H9 (cell line): ENCODE data around the gene SECTM1. TPM values are rescaled to one million over a fixed set of nuclear protein-coding genes. Genes with fewer than 3 reads are reported as not detected.

Experiments
- DNase-seq: peaks from one replicate; pipeline ENCODE4 v3.0.0-alpha.2; 2017
- H2AFZ ChIP-seq: one replicate; pipeline ENCODE4 v1.6.1; 2013; ENCODE audit warnings: mild to moderate bottlenecking, low read length, control low read depth, moderate library complexity
- H2AK5ac ChIP-seq: 2 replicates; pipeline ENCODE4 v1.6.1; 2013; ENCODE audit warnings: low read length, control low read depth, mixed read lengths; ENCODE audit not compliant: insufficient read length
- H2BK120ac ChIP-seq: one replicate; pipeline ENCODE4 v1.6.1; 2013; ENCODE audit warnings: low read depth, mild to moderate bottlenecking, low read length, control low read depth, inconsistent platforms; ENCODE audit not compliant: poor library complexity, severe bottlenecking
- H2BK12ac ChIP-seq: 2 replicates; pipeline ENCODE4 v1.6.1; 2013; ENCODE audit warnings: low read length, control low read depth, mixed read lengths, low read depth; ENCODE audit not compliant: insufficient read length
- H2BK15ac ChIP-seq: 2 replicates; pipeline ENCODE4 v1.6.1; 2013; ENCODE audit warnings: low read depth, low read length, control low read depth
- H2BK20ac ChIP-seq: one replicate; pipeline ENCODE4 v1.6.1; 2013; ENCODE audit warnings: low read depth, mild to moderate bottlenecking, low read length, control low read depth, inconsistent platforms; ENCODE audit not compliant: poor library complexity, severe bottlenecking
- H2BK5ac ChIP-seq: 2 replicates; pipeline ENCODE4 v1.6.1; 2013; ENCODE audit warnings: low read length, control low read depth, mixed read lengths; ENCODE audit not compliant: insufficient read length
- H3K14ac ChIP-seq: 2 replicates; pipeline ENCODE4 v1.6.1; 2013; ENCODE audit warnings: low read length, control low read depth; ENCODE audit not compliant: insufficient read depth
- H3K18ac ChIP-seq: 2 replicates; pipeline ENCODE4 v1.6.1; 2013; ENCODE audit warnings: low read depth, mild to moderate bottlenecking, mixed read lengths, low read length, control low read depth; ENCODE audit not compliant: insufficient read length
- H3K23ac ChIP-seq: 2 replicates; pipeline ENCODE4 v1.6.1; 2013; ENCODE audit warnings: low read length, control low read depth, mixed read lengths, low read depth; ENCODE audit not compliant: insufficient read length
- H3K23me2 ChIP-seq: 2 replicates; pipeline ENCODE4 v1.6.1; 2013; ENCODE audit warnings: low read depth, mild to moderate bottlenecking, mixed read lengths, low read length, control low read depth; ENCODE audit not compliant: insufficient read length, poor library complexity, severe bottlenecking
- H3K27ac ChIP-seq: 2 replicates; pipeline ENCODE4 v1.5.1; 2013; ENCODE audit warnings: low read length, control low read depth, mixed read lengths, low read depth; ENCODE audit not compliant: insufficient read length
- H3K27me3 ChIP-seq: 2 replicates; pipeline ENCODE4 v1.6.1; 2013; ENCODE audit warnings: low read length, control low read depth, inconsistent platforms; ENCODE audit not compliant: insufficient read depth
- H3K4ac ChIP-seq: 2 replicates; pipeline ENCODE4 v1.6.1; 2013; ENCODE audit warnings: low read depth, mild to moderate bottlenecking, control low read depth, inconsistent platforms, low read length, moderate library complexity
- H3K4me1 ChIP-seq: 2 replicates; pipeline ENCODE4 v1.6.1; 2013; ENCODE audit warnings: low read length, control low read depth, inconsistent platforms; ENCODE audit not compliant: insufficient read depth
- H3K4me2 ChIP-seq: 2 replicates; pipeline ENCODE4 v1.6.1; 2013; ENCODE audit warnings: low read length, control low read depth, mixed read lengths; ENCODE audit not compliant: insufficient read length, insufficient read depth
- H3K56ac ChIP-seq: 2 replicates; pipeline ENCODE4 v1.6.1; 2013; ENCODE audit warnings: low read depth, mild to moderate bottlenecking, mixed read lengths, low read length, control low read depth; ENCODE audit not compliant: insufficient read length
- H3K79me1 ChIP-seq: 2 replicates; pipeline ENCODE4 v1.6.1; 2013; ENCODE audit warnings: low read depth, mild to moderate bottlenecking, moderate library complexity, low read length, control low read depth, inconsistent platforms; ENCODE audit not compliant: insufficient read depth, poor library complexity, severe bottlenecking
- H3K79me2 ChIP-seq: 2 replicates; pipeline ENCODE4 v1.6.1; 2013; ENCODE audit warnings: low read length, control low read depth, inconsistent platforms; ENCODE audit not compliant: insufficient read depth
- H3K9ac ChIP-seq: 2 replicates; pipeline ENCODE4 v1.6.1; 2013; ENCODE audit warnings: low read length, control low read depth, mixed read lengths; ENCODE audit not compliant: insufficient read length; ENCODE audit errors: extremely low read depth
- H3K9me3 ChIP-seq: one replicate; pipeline ENCODE4 v1.6.1; 2013; ENCODE audit warnings: low read depth, low read length, inconsistent platforms; ENCODE audit not compliant: control insufficient read depth
- H3T11ph ChIP-seq: one replicate; pipeline ENCODE4 v1.6.1; 2013; ENCODE audit warnings: mild to moderate bottlenecking, low read length, control low read depth, inconsistent platforms
- H4K20me1 ChIP-seq: one replicate; pipeline ENCODE4 v1.6.1; 2013; ENCODE audit not compliant: control insufficient read depth, insufficient read length, insufficient read depth
- H4K5ac ChIP-seq: 2 replicates; pipeline ENCODE4 v1.6.1; 2013; ENCODE audit warnings: low read depth, mild to moderate bottlenecking, mixed read lengths, low read length, control low read depth; ENCODE audit not compliant: insufficient read length
- H4K8ac ChIP-seq: replicated peaks from 2 replicates; pipeline ENCODE4 v1.6.1; 2013; ENCODE audit warnings: low read length, control low read depth, mixed read lengths, low read depth; ENCODE audit not compliant: insufficient read length
- H4K91ac ChIP-seq: 2 replicates; pipeline ENCODE4 v1.6.1; 2013; ENCODE audit warnings: low read depth, mild to moderate bottlenecking, moderate library complexity, mixed read lengths, low read length, control low read depth; ENCODE audit not compliant: insufficient read length
- H3K27ac Mint-ChIP-seq, 3 experiments: 2 replicates in 2 of 3; 3 replicates in 1 of 3; pipeline ENCODE4 v1.8.0; 2020 to 2021; ENCODE audit warnings: mixed read lengths in 3 of 3, mild to moderate bottlenecking in 1 of 3, moderate library complexity in 1 of 3
- H3K27me3 Mint-ChIP-seq: 2 replicates; pipeline ENCODE4 v1.8.0; 2021; ENCODE audit warnings: low read depth, mild to moderate bottlenecking, moderate library complexity, mixed read lengths
- H3K36me3 Mint-ChIP-seq, 3 experiments: 2 replicates in 2 of 3; 3 replicates in 1 of 3; pipeline ENCODE4 v1.8.0; 2020 to 2021; ENCODE audit warnings: low read depth in 3 of 3, mixed read lengths in 3 of 3; ENCODE audit not compliant: insufficient read depth in 1 of 3
- H3K4me1 Mint-ChIP-seq, 2 experiments: 2 replicates each; pipeline ENCODE4 v1.8.0; 2020; ENCODE audit warnings: mixed read lengths in 2 of 2
- H3K4me3 Mint-ChIP-seq, 2 experiments: 2 replicates in 1 of 2; 3 replicates in 1 of 2; pipeline ENCODE4 v1.8.0; 2020 to 2021; ENCODE audit warnings: mild to moderate bottlenecking in 2 of 2, mixed read lengths in 2 of 2, moderate library complexity in 1 of 2
- H3K9me3 Mint-ChIP-seq, 2 experiments: 2 replicates in 1 of 2; 3 replicates in 1 of 2; pipeline ENCODE4 v1.8.0; 2020; ENCODE audit warnings: mild to moderate bottlenecking in 2 of 2, mixed read lengths in 2 of 2, moderate library complexity in 1 of 2
- CTCF ChIP-seq: fragments of 200-600 bp; sonication (generic); conservative IDR thresholded peaks from 3 replicates; pipeline ENCODE4 v1.8.0; 2021; ENCODE audit warnings: antibody characterized with exemption, mild to moderate bottlenecking
- WGBS: extraction: QIAGEN DNeasy Blood & Tissue Kit; methylation state at CpG from one replicate; pipeline ENCODE4 v1.1.7; 2013; ENCODE audit warnings: missing lambda C conversion rate, low lambda C conversion rate, mixed read lengths; ENCODE audit not compliant: insufficient read length; ENCODE audit errors: extremely low coverage; 5-methylcytosine and 5-hydroxymethylcytosine counted together
- total RNA-seq: library from RNA; stranded (reverse); gene quantifications from 2 replicates; pipeline ENCODE4 v1.2.1, GENCODE V29; 2021

The SECTM1 gene
- total RNA-seq, 1 experiment from 2014 or later: 0.28 TPM

- Histone ChIP-seq H3K27me3 (no peaks in the 10 kb centered on the region), H3K27ac (no peak overlapping the region), H3K23ac (no peak overlapping the region), H4K8ac (no peak overlapping the region), H2AFZ (no peak overlapping the region), H3K18ac (no peak overlapping the region), H3K23me2 (peaks cover 3% of the 10 kb centered on the region), H3K14ac (no peak overlapping the region), H3K79me1 (no peaks in the 10 kb centered on the region), H3K4me2 (no peak overlapping the region), H2BK5ac (no peak overlapping the region), H2AK5ac (no peak overlapping the region), H4K91ac (no peak overlapping the region), H3K9ac (no peak overlapping the region), H2BK20ac (no peak overlapping the region), H2BK15ac (no peak overlapping the region), H3K9me3 (no peaks in the 10 kb centered on the region), H3T11ph (no peak overlapping the region), H3K4me1 (no peaks in the 10 kb centered on the region; the same call in 1 of the 2 replicates), H2BK12ac (no peak overlapping the region), H3K79me2 (no peaks in the 10 kb centered on the region), H3K56ac (no peak overlapping the region), H3K4ac (no peak overlapping the region), H2BK120ac (no peak overlapping the region), H4K20me1 (no peaks in the 10 kb centered on the region), H4K5ac (no peak overlapping the region)
- TF ChIP-seq CTCF: no peak
- DNase-seq: no peak
- no peak overlapping the region for H3K27ac Mint-ChIP-seq
- peaks cover 6 to 19% of the 10 kb centered on the region in 2 experiments; a peak in 3 of 4 replicates for H3K4me1 Mint-ChIP-seq
- no peaks in the 10 kb centered on the region for H3K36me3 Mint-ChIP-seq
- no peaks in the 10 kb centered on the region for H3K9me3 Mint-ChIP-seq
- no peak overlapping the region for H3K4me3 Mint-ChIP-seq
- WGBS: no CpG with 5 or more reads among the region's 12 CpGs
- peaks cover 23% of the 10 kb centered on the region for H3K27me3 Mint-ChIP-seq
Measured at GRCh38 chr17:82301300-82301915, 32.2 kb downstream of the SECTM1 start.
